Measurements from ENCODE around the gene GOLPH3L. TPM values are rescaled to one million over a fixed set of nuclear protein-coding genes. Genes with fewer than 3 reads are reported as not detected.

GOLPH3L gene
- total and polyA plus RNA-seq, 2 of the 13 experiments (the other 11 are each of a cell fraction or from before 2014, with no cell fraction given) = 8.2 to 12.8 TPM

DNA sequence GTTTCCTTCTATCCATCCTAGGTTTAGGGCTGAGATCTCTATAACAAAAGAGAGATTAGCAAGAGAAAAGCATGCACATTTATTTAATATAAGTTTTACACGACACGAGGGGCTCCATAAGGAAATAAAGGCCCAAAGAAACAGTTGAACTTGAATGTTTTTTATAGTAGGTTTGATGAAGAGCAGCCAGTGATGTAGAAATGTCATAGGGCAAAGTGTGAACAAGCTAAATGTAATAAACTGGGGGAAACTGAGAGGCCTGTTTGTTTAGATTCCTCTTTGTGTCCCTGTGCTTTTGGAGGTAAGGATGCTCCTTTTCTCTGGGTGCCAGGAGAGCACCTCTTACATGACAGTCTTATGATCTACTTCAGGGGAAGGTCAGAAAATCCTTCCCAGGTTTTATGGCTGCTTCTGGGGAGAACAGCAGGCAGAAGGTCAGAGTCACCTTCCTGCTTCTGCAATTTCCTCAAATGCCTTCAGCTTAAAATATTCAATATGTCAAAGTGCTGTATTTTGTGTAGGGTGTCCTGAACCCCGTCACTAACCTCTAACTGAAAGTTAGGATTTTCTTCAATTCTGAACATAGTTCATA lies 33.3 kb upstream of the GOLPH3L start:
- Histone ChIP-seq H3K4me3 (replicated peaks in 1 of 3; ENCODE audit: insufficient read depth in 1 of 3, low read depth in 2 of 3, low read length in 3 of 3) (no peak overlapping the region), H3K9ac (ENCODE audit: insufficient read depth, low read depth, low read length) (no peak overlapping the region), H3K36me3 (replicated peaks in 1 of 2; ENCODE audit: control insufficient read depth in 1 of 2, insufficient read depth in 2 of 2, low read length in 2 of 2) (no peaks in the 10 kb centered on the region), H3K4me2 (ENCODE audit: low read depth, low read length) (no peak overlapping the region), H3K4me1 (ENCODE audit: insufficient read depth, low read length) (no peaks in the 10 kb centered on the region), H4K20me1 (ENCODE audit: insufficient read depth, low read length) (no peaks in the 10 kb centered on the region), H3K27me3 (ENCODE audit: control insufficient read depth in 1 of 2, insufficient read depth in 2 of 2, low read length in 2 of 2) (no peaks in the 10 kb centered on the region), H3K9me3 (ENCODE audit: low read length) (no peaks in the 10 kb centered on the region), H2AFZ (ENCODE audit: low read length) (no peak overlapping the region), H3K79me2 (ENCODE audit: insufficient read depth, low read length) (no peaks in the 10 kb centered on the region), H3K27ac (ENCODE audit: extremely low read length, insufficient read depth, low read length) (no peak overlapping the region)
- 40% methylated on average over 3 of the region's 3 CpGs for WGBS (ENCODE audit: low lambda C conversion rate)
- intact Hi-C loops (cut with micrococcal nuclease; ENCODE audit: unreplicated experiment) = no loop called here
- CTCF ChIA-PET (ENCODE audit: low intra/inter-chr PET ratio, low total read pairs) = no interaction called here
- no TSS peak for BruUV-seq (replicated peaks)
- POLR2A ChIA-PET = no interaction called here
- in situ Hi-C loops (cut with HindIII; ENCODE audit: extremely low pct_ligation_motif_present, low pct_unique_long_range_greater_than_20kb) = no loop called here
- DNase-seq (ENCODE audit: low spot score) = no peak
- FAIRE-seq = no peak
- ATAC-seq = no peak
- TF ChIP-seq, protein P1, sequence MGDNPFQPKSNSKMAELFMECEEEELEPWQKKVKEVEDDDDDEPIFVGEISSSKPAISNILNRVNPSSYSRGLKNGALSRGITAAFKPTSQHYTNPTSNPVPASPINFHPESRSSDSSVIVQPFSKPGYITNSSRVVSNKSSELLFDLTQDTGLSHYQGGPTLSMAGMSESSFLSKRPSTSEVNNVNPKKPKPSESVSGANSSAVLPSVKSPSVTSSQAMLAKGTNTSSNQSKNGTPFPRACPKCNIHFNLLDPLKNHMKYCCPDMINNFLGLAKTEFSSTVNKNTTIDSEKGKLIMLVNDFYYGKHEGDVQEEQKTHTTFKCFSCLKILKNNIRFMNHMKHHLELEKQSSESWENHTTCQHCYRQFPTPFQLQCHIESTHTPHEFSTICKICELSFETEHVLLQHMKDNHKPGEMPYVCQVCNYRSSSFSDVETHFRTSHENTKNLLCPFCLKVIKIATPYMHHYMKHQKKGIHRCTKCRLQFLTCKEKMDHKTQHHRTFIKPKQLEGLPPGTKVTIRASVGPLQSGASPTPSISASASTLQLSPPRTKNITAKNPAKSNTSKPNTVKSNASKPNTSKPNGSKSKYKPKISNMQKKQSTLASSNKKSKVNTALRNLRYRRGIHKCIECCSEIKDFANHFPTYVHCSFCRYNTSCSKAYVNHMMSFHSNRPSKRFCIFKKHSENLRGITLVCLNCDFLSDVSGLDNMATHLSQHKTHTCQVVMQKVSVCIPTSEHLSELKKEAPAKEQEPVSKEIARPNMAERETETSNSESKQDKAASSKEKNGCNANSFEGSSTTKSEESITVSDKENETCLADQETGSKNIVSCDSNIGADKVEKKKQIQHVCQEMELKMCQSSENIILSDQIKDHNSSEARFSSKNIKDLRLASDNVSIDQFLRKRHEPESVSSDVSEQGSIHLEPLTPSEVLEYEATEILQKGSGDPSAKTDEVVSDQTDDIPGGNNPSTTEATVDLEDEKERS (CRISPR knock-in tag; IDR thresholded peaks at IDR 0.05) = no peak
- TF ChIP-seq ZSCAN22 (CRISPR knock-in tag; IDR thresholded peaks at IDR 0.05) = no peak
- no peak for TF ChIP-seq NPAS2 (CRISPR knock-in tag; IDR thresholded peaks at IDR 0.05; ENCODE audit: borderline replicate concordance)
- TF ChIP-seq, protein P2, sequence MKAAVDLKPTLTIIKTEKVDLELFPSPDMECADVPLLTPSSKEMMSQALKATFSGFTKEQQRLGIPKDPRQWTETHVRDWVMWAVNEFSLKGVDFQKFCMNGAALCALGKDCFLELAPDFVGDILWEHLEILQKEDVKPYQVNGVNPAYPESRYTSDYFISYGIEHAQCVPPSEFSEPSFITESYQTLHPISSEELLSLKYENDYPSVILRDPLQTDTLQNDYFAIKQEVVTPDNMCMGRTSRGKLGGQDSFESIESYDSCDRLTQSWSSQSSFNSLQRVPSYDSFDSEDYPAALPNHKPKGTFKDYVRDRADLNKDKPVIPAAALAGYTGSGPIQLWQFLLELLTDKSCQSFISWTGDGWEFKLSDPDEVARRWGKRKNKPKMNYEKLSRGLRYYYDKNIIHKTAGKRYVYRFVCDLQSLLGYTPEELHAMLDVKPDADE (CRISPR knock-in tag; IDR thresholded peaks at IDR 0.05) = no peak
- TF ChIP-seq ZFP36L2 (CRISPR knock-in tag; IDR thresholded peaks at IDR 0.05) = no peak
- TF ChIP-seq, protein P3, sequence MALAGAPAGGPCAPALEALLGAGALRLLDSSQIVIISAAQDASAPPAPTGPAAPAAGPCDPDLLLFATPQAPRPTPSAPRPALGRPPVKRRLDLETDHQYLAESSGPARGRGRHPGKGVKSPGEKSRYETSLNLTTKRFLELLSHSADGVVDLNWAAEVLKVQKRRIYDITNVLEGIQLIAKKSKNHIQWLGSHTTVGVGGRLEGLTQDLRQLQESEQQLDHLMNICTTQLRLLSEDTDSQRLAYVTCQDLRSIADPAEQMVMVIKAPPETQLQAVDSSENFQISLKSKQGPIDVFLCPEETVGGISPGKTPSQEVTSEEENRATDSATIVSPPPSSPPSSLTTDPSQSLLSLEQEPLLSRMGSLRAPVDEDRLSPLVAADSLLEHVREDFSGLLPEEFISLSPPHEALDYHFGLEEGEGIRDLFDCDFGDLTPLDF (CRISPR knock-in tag; IDR thresholded peaks at IDR 0.05) = no peak
- no peak for TF ChIP-seq SOX5 (CRISPR knock-in tag; IDR thresholded peaks at IDR 0.05; ENCODE audit: borderline replicate concordance)
- TF ChIP-seq, protein P4, sequence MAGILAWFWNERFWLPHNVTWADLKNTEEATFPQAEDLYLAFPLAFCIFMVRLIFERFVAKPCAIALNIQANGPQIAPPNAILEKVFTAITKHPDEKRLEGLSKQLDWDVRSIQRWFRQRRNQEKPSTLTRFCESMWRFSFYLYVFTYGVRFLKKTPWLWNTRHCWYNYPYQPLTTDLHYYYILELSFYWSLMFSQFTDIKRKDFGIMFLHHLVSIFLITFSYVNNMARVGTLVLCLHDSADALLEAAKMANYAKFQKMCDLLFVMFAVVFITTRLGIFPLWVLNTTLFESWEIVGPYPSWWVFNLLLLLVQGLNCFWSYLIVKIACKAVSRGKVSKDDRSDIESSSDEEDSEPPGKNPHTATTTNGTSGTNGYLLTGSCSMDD (CRISPR knock-in tag; IDR thresholded peaks at IDR 0.05) = no peak
- TF ChIP-seq ISL2 (CRISPR knock-in tag; IDR thresholded peaks at IDR 0.05) = no peak
- TF ChIP-seq MIER2 (CRISPR knock-in tag; IDR thresholded peaks at IDR 0.05) = no peak
- no peak for TF ChIP-seq HNF4G (IDR thresholded peaks at IDR 0.05; ENCODE audit: borderline replicate concordance, low read depth, low read length)
- no peak for TF ChIP-seq HNF4G (CRISPR knock-in tag; IDR thresholded peaks at IDR 0.05; ENCODE audit: borderline replicate concordance, low read depth)
- no peak for TF ChIP-seq EZH2 (conservative IDR thresholded peaks at IDR 0.05; ENCODE audit: low read depth, low read length)
- TF ChIP-seq HMGA1 (CRISPR knock-in tag; conservative IDR thresholded peaks at IDR 0.05) = no peak
- TF ChIP-seq, protein P5, sequence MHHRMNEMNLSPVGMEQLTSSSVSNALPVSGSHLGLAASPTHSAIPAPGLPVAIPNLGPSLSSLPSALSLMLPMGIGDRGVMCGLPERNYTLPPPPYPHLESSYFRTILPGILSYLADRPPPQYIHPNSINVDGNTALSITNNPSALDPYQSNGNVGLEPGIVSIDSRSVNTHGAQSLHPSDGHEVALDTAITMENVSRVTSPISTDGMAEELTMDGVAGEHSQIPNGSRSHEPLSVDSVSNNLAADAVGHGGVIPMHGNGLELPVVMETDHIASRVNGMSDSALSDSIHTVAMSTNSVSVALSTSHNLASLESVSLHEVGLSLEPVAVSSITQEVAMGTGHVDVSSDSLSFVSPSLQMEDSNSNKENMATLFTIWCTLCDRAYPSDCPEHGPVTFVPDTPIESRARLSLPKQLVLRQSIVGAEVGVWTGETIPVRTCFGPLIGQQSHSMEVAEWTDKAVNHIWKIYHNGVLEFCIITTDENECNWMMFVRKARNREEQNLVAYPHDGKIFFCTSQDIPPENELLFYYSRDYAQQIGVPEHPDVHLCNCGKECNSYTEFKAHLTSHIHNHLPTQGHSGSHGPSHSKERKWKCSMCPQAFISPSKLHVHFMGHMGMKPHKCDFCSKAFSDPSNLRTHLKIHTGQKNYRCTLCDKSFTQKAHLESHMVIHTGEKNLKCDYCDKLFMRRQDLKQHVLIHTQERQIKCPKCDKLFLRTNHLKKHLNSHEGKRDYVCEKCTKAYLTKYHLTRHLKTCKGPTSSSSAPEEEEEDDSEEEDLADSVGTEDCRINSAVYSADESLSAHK (CRISPR knock-in tag; IDR thresholded peaks at IDR 0.05; ENCODE audit: borderline replicate concordance) = no peak
- no peak for TF ChIP-seq POLR2G (IDR thresholded peaks at IDR 0.05; ENCODE audit: low read depth, low read length)
